ENCODE results near the gene DSCAM. TPM values are rescaled to one million over a fixed set of nuclear protein-coding genes. Genes with fewer than 3 reads are reported as not detected.

The DSCAM gene
- total RNA-seq, 3 donors from 2014 or later (not counting 1 experiment from before 2014, with no cell fraction given): not detected

DNA sequence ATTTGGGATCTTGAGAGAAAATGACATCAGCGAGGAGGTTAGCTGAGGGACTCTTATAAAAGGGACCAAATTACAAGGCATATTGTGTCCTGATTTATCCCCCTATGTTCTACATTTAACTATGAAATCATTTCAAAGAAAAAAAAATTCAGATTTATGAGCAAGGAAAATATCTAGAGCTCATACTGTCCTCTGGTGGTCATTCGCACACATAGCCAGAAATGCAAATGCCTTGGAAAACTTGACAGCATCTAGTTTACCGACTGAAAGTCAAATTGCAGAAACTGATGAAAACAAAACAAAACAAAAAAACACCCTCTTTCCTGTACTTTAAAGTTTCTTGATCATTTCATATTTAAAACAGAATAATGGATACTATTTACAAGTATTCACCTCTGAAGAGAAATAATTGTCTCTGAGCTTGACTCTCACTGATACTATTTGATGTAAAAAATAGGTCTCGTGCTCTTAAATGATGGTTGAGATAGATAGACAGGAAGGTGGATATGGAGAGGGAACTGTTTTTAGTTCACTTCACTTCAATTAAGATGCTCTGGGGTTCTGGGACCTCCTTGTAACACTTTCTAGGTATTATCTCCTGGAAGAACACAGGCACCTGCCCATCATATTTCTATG is 725.9 kb downstream of the DSCAM start:
- peaks cover 0 to 2% of the 10 kb centered on the region in 2 donors for H3K9me3 Mint-ChIP-seq
- H3K36me3 Mint-ChIP-seq: no peaks in the 10 kb centered on the region
- no peaks in the 10 kb centered on the region for H3K4me1 Mint-ChIP-seq
- intact Hi-C loops (cut with micrococcal nuclease): no loop called here
- Histone ChIP-seq H3K36me3 (ENCODE audit: control insufficient read depth, insufficient read depth, low read length) (no peaks in the 10 kb centered on the region), H3K4me1 (ENCODE audit: control insufficient read depth, insufficient read depth, low read length) (no peaks in the 10 kb centered on the region), H3K27me3 (ENCODE audit: control insufficient read depth, insufficient read depth, low read length) (no peaks in the 10 kb centered on the region), H3K4me3 (ENCODE audit: low read length) (no peak overlapping the region), H3K9me3 (ENCODE audit: control insufficient read depth, insufficient read depth, low read length) (no peaks in the 10 kb centered on the region), H3K27ac (ENCODE audit: low read length) (no peak overlapping the region)
- no peak overlapping the region for H3K4me3 Mint-ChIP-seq
- H3K27me3 Mint-ChIP-seq (ENCODE audit: low read depth in 2 of 2): no peaks in the 10 kb centered on the region
- H3K27ac Mint-ChIP-seq: no peak overlapping the region
- no peak for DNase-seq
- TF ChIP-seq, protein P1, sequence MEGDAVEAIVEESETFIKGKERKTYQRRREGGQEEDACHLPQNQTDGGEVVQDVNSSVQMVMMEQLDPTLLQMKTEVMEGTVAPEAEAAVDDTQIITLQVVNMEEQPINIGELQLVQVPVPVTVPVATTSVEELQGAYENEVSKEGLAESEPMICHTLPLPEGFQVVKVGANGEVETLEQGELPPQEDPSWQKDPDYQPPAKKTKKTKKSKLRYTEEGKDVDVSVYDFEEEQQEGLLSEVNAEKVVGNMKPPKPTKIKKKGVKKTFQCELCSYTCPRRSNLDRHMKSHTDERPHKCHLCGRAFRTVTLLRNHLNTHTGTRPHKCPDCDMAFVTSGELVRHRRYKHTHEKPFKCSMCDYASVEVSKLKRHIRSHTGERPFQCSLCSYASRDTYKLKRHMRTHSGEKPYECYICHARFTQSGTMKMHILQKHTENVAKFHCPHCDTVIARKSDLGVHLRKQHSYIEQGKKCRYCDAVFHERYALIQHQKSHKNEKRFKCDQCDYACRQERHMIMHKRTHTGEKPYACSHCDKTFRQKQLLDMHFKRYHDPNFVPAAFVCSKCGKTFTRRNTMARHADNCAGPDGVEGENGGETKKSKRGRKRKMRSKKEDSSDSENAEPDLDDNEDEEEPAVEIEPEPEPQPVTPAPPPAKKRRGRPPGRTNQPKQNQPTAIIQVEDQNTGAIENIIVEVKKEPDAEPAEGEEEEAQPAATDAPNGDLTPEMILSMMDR (IDR thresholded peaks at IDR 0.05): no peak
- ATAC-seq: no peak
- 44% methylated on average over 3 of the region's 4 CpGs for whole genome bisulfite sequencing (ENCODE audit: insufficient coverage)

DNA sequence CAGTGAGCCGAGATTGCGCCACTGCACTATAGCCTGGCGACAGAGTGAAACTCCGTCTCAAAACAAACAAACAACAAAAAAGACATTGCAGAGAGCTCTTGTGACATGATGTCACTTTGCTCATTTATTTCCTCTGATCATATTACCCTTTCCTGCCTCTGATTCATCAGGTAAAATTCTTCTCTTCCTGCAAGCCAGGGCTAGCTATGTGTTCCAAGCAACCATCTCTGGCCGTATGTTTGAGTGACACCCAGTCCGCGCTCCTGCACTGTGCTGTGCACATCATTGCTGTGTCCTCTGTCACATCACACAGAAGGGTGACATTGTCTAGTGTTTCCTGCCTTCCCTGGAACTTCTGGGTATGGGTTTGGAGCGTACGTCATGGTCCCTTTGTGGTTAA is 728.4 kb downstream of the DSCAM start:
- no peak for ATAC-seq
- no peaks in the 10 kb centered on the region for H3K27me3 ChIP-seq (ENCODE audit: control insufficient read depth, insufficient read depth, low read length)

DNA sequence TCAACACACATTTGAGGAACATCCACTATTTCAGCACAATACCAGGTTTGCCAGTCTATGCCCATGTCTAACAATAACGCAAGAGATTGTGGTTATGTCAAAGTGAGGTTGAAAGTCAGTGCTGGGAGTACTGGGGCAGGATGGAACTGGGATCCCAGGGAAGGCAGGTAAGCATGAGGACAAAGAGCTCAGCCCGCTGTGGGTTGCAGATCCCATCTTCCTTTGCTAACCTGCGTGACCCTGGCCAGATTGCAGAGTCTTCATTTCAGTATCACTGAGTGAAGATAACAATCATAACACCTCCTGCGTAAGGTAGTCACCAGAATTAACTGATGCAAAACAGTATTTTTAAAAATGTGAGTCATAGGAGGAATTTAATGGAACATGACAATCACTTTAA is 729.7 kb downstream of the DSCAM start:
- no peaks in the 10 kb centered on the region for H3K4me1 ChIP-seq (ENCODE audit: control insufficient read depth, insufficient read depth, low read length)
- H3K9me3 ChIP-seq (ENCODE audit: control insufficient read depth, insufficient read depth, low read length): no peaks in the 10 kb centered on the region
- intact Hi-C loops (cut with micrococcal nuclease): no loop called here
- Mint-ChIP-seq H3K4me3 (no peak overlapping the region), H3K27ac (no peak overlapping the region), H3K4me1 (no peaks in the 10 kb centered on the region), H3K36me3 (no peaks in the 10 kb centered on the region), H3K9me3 (peaks cover 0 to 6% of the 10 kb centered on the region in 2 donors), H3K27me3 (ENCODE audit: low read depth in 2 of 2) (no peaks in the 10 kb centered on the region)
- H3K4me3 ChIP-seq (ENCODE audit: low read length): no peak overlapping the region
- TF ChIP-seq, protein P1 (IDR thresholded peaks at IDR 0.05): no peak
- ATAC-seq (no peak), DNase-seq (no peak)
- 96% methylated on average over 3 of the region's 4 CpGs for WGBS (ENCODE audit: insufficient coverage)
- H3K27me3 ChIP-seq (ENCODE audit: control insufficient read depth, insufficient read depth, low read length): no peaks in the 10 kb centered on the region
- no peak overlapping the region for H3K27ac ChIP-seq (ENCODE audit: low read length)
- H3K36me3 ChIP-seq (ENCODE audit: control insufficient read depth, insufficient read depth, low read length): no peaks in the 10 kb centered on the region

More for the DNA sequence above, 728.4 kb downstream of the DSCAM start:
- Mint-ChIP-seq H3K27me3 (ENCODE audit: low read depth in 2 of 2) (no peaks in the 10 kb centered on the region), H3K36me3 (no peaks in the 10 kb centered on the region), H3K4me1 (no peaks in the 10 kb centered on the region), H3K4me3 (no peak overlapping the region), H3K9me3 (peaks cover 0 to 3% of the 10 kb centered on the region in 2 donors), H3K27ac (no peak overlapping the region)
- H3K36me3 ChIP-seq (ENCODE audit: control insufficient read depth, insufficient read depth, low read length): no peaks in the 10 kb centered on the region
- intact Hi-C loops (cut with micrococcal nuclease): no loop called here
- TF ChIP-seq, protein P1 (IDR thresholded peaks at IDR 0.05): no peak
- no peak overlapping the region for H3K4me3 ChIP-seq (ENCODE audit: low read length)
- no peak overlapping the region for H3K27ac ChIP-seq (ENCODE audit: low read length)
- DNase-seq: no peak
- no peaks in the 10 kb centered on the region for H3K4me1 ChIP-seq (ENCODE audit: control insufficient read depth, insufficient read depth, low read length)
- no peaks in the 10 kb centered on the region for H3K9me3 ChIP-seq (ENCODE audit: control insufficient read depth, insufficient read depth, low read length)
- WGBS (ENCODE audit: insufficient coverage): 88% methylated on average over 9 of the region's 9 CpGs

GRCh38 chr21:40115775-40116174 is 731.2 kb downstream of the DSCAM start:
- DNase-seq: no peak
- H3K9me3 Mint-ChIP-seq: peaks cover 0 to 7% of the 10 kb centered on the region in 2 donors
- no peaks in the 10 kb centered on the region for H3K27me3 Mint-ChIP-seq (ENCODE audit: low read depth in 2 of 2)
- no peak for ATAC-seq
- Histone ChIP-seq H3K27me3 (ENCODE audit: control insufficient read depth, insufficient read depth, low read length) (no peaks in the 10 kb centered on the region), H3K4me1 (ENCODE audit: control insufficient read depth, insufficient read depth, low read length) (no peaks in the 10 kb centered on the region), H3K4me3 (ENCODE audit: low read length) (no peak overlapping the region), H3K27ac (ENCODE audit: low read length) (no peak overlapping the region), H3K9me3 (ENCODE audit: control insufficient read depth, insufficient read depth, low read length) (no peaks in the 10 kb centered on the region), H3K36me3 (ENCODE audit: control insufficient read depth, insufficient read depth, low read length) (no peaks in the 10 kb centered on the region)
- no peak overlapping the region for H3K4me3 Mint-ChIP-seq
- intact Hi-C loops (cut with micrococcal nuclease): no loop called here
- TF ChIP-seq, protein P1 (IDR thresholded peaks at IDR 0.05): no peak
- H3K36me3 Mint-ChIP-seq: no peaks in the 10 kb centered on the region
- no peaks in the 10 kb centered on the region for H3K4me1 Mint-ChIP-seq
- no peak overlapping the region for H3K27ac Mint-ChIP-seq

Data from natural killer cell (primary cell).